ENCODE data around the gene FASTKD1. TPM values are rescaled to one million over a fixed set of nuclear protein-coding genes. Genes with fewer than 3 reads are reported as not detected.
A peak's percentile ranks its signal among the peaks of the same experiment; 100 is the strongest.
"Not testable (repeated sequence)": the region's sequence is repeated elsewhere in the genome, so short reads cannot be mapped to it uniquely, and the experiment has no call there.

FASTKD1 gene
- total and polyA plus RNA-seq, 4 experiments from 2014 or later, result 12.4 to 31.8 (median 21.6) TPM

- peak overlapping the region in 5 of 7 donors; percentile 87 to 97 (median 95) for H3K27ac Mint-ChIP-seq
- DNase-seq, result no peak
- Histone ChIP-seq H3K27me3 (ENCODE audit: insufficient read depth, low read length) (no peaks in the 10 kb centered on the region), H3K4me3 (ENCODE audit: low read length in 2 of 2) (peak overlapping the region; percentile 38 to 80), H3K9me3 (ENCODE audit: control insufficient read depth in 1 of 2, low read length in 2 of 2) (no peaks in the 10 kb centered on the region), H3K36me3 (ENCODE audit: insufficient read depth, low read length) (no peaks in the 10 kb centered on the region), H3K27ac (ENCODE audit: low read depth, low read length) (peak overlapping the region; percentile 82), H3K4me1 (ENCODE audit: insufficient read depth, low read length) (peaks cover 12% of the 10 kb centered on the region)
- H3K4me1 Mint-ChIP-seq, result peaks cover 14 to 32% (median 25%) of the 10 kb centered on the region in 4 donors
- CTCF ChIA-PET (ENCODE audit: partially characterized antibody), result interaction anchor here (0.9 to 1.9 kb wide), 5 partner anchors 10 to 252 kb away, joined by 3 to 10 read pairs (median 5); partner anchors contain the start of genes METTL5 and PPIG
- peaks cover 2 to 3% of the 10 kb centered on the region in 2 donors for H3K27me3 Mint-ChIP-seq
- H3K36me3 Mint-ChIP-seq, result peaks cover 3 to 11% of the 10 kb centered on the region in 2 donors
- peak overlapping the region; percentile 95 to 99 (median 97) for H3K4me3 Mint-ChIP-seq
- H3K9me3 Mint-ChIP-seq, result no peaks in the 10 kb centered on the region
- intact Hi-C loops (cut with micrococcal nuclease), result loop anchor here (1.0 to 5.0 kb wide), 6 partner anchors 12 to 255 kb away; partner anchors contain the start of genes BBS5, CFAP210, PHOSPHO2 and PPIG
- POLR2A ChIA-PET (ENCODE audit: partially characterized antibody), result interaction anchor here (0.9 to 4.0 kb wide), 6 partner anchors 10 to 226 kb away, joined by 3 to 41 read pairs (median 4); partner anchors contain the start of genes BBS5, PPIG and SSB
Measured at GRCh38 chr2:169572821-169573159, 875 bp downstream of the FASTKD1 start.

- DNase-seq, result no peak
- no peak overlapping the region for H3K27ac ChIP-seq (ENCODE audit: low read depth, low read length)
- Mint-ChIP-seq H3K27ac (no peak overlapping the region), H3K4me1 (peaks cover 14 to 32% (median 25%) of the 10 kb centered on the region in 4 donors), H3K4me3 (no peak overlapping the region), H3K36me3 (peaks cover 3 to 14% of the 10 kb centered on the region in 2 donors), H3K9me3 (no peaks in the 10 kb centered on the region), H3K27me3 (no peaks in the 10 kb centered on the region)
- POLR2A ChIA-PET (ENCODE audit: partially characterized antibody), result interaction anchor here (1.6 to 4.0 kb wide), 2 partner anchors 12 to 227 kb away, joined by 5 to 41 read pairs; partner anchors contain the start of genes PPIG and SSB
- intact Hi-C loops (cut with micrococcal nuclease), result loop anchor here (2.0 to 5.0 kb wide), 3 partner anchors 79 to 227 kb away; partner anchors contain the start of genes BBS5 and SSB
- peaks cover 12% of the 10 kb centered on the region for H3K4me1 ChIP-seq (ENCODE audit: insufficient read depth, low read length)
- no peaks in the 10 kb centered on the region for H3K27me3 ChIP-seq (ENCODE audit: insufficient read depth, low read length)
- CTCF ChIA-PET (ENCODE audit: partially characterized antibody), result interaction anchor here (1.3 to 1.5 kb wide), 2 partner anchors 12 to 252 kb away, joined by 5 to 6 read pairs; partner anchors contain the start of gene METTL5
- H3K36me3 ChIP-seq (ENCODE audit: insufficient read depth, low read length), result no peaks in the 10 kb centered on the region
- H3K4me3 ChIP-seq (ENCODE audit: low read length in 2 of 2), result no peak overlapping the region
- no peaks in the 10 kb centered on the region for H3K9me3 ChIP-seq (ENCODE audit: control insufficient read depth in 1 of 2, low read length in 2 of 2)
Measured at GRCh38 chr2:169572189-169572588, 1.5 kb downstream of the FASTKD1 start.

- Mint-ChIP-seq H3K27ac (no peak overlapping the region), H3K9me3 (no peaks in the 10 kb centered on the region), H3K4me3 (no peak overlapping the region), H3K4me1 (peaks cover 14 to 32% (median 25%) of the 10 kb centered on the region in 4 donors), H3K27me3 (no peaks in the 10 kb centered on the region), H3K36me3 (peaks cover 3 to 14% of the 10 kb centered on the region in 2 donors)
- DNase-seq, result no peak
- Histone ChIP-seq H3K4me3 (ENCODE audit: low read length in 2 of 2) (no peak overlapping the region), H3K9me3 (ENCODE audit: control insufficient read depth in 1 of 2, low read length in 2 of 2) (no peaks in the 10 kb centered on the region), H3K27ac (ENCODE audit: low read depth, low read length) (no peak overlapping the region), H3K36me3 (ENCODE audit: insufficient read depth, low read length) (no peaks in the 10 kb centered on the region), H3K4me1 (ENCODE audit: insufficient read depth, low read length) (peaks cover 12% of the 10 kb centered on the region), H3K27me3 (ENCODE audit: insufficient read depth, low read length) (no peaks in the 10 kb centered on the region)
- POLR2A ChIA-PET (ENCODE audit: partially characterized antibody), result interaction anchor here (4.0 kb wide), 1 partner anchor 13 kb away, joined by 41 read pairs; the partner anchor contains the start of gene PPIG
- CTCF ChIA-PET (ENCODE audit: partially characterized antibody), result no interaction called here
- intact Hi-C loops (cut with micrococcal nuclease), result loop anchor here (5.0 kb wide), 1 partner anchor 94 kb away; the partner anchor contains the start of gene BBS5
Measured at GRCh38 chr2:169571571-169571970, 2.1 kb downstream of the FASTKD1 start.

GRCh38 chr2:169570752-169571151 is 2.9 kb downstream of the FASTKD1 start:
- H3K27ac Mint-ChIP-seq, result peak overlapping the region in 1 of 7 donors; percentile 66

GRCh38 chr2:169569948-169570347 is 3.7 kb downstream of the FASTKD1 start:
- DNase-seq, result no peak
- no peaks in the 10 kb centered on the region for H3K9me3 Mint-ChIP-seq
- Histone ChIP-seq H3K27me3 (ENCODE audit: insufficient read depth, low read length) (no peaks in the 10 kb centered on the region), H3K4me1 (ENCODE audit: insufficient read depth, low read length) (peaks cover 12% of the 10 kb centered on the region), H3K4me3 (ENCODE audit: low read length in 2 of 2) (no peak overlapping the region), H3K27ac (ENCODE audit: low read depth, low read length) (no peak overlapping the region), H3K9me3 (ENCODE audit: control insufficient read depth in 1 of 2, low read length in 2 of 2) (no peaks in the 10 kb centered on the region), H3K36me3 (ENCODE audit: insufficient read depth, low read length) (peaks cover 3% of the 10 kb centered on the region)
- peaks cover 7 to 14% of the 10 kb centered on the region in 2 donors for H3K36me3 Mint-ChIP-seq
- H3K27ac Mint-ChIP-seq, result no peak overlapping the region
- peaks cover 14 to 32% (median 25%) of the 10 kb centered on the region in 4 donors for H3K4me1 Mint-ChIP-seq
- H3K27me3 Mint-ChIP-seq, result no peaks in the 10 kb centered on the region
- ChIA-PET POLR2A (ENCODE audit: partially characterized antibody) (no interaction called here), CTCF (ENCODE audit: partially characterized antibody) (no interaction called here)
- intact Hi-C loops (cut with micrococcal nuclease), result loop anchor here (5.0 kb wide), 1 partner anchor 93 kb away; the partner anchor contains the start of gene BBS5
- H3K4me3 Mint-ChIP-seq, result no peak overlapping the region

More at GRCh38 chr2:169570752-169571151, 2.9 kb downstream of the FASTKD1 start:
- intact Hi-C loops (cut with micrococcal nuclease), result loop anchor here (5.0 kb wide), 1 partner anchor 93 kb away; the partner anchor contains the start of gene BBS5
- H3K27ac ChIP-seq (ENCODE audit: low read depth, low read length); DNase-seq; H3K4me3 Mint-ChIP-seq; H3K36me3 ChIP-seq (ENCODE audit: insufficient read depth, low read length); H3K9me3 Mint-ChIP-seq; H3K9me3 ChIP-seq (ENCODE audit: control insufficient read depth in 1 of 2, low read length in 2 of 2); H3K27me3 Mint-ChIP-seq; CTCF ChIA-PET (ENCODE audit: partially characterized antibody); H3K4me3 ChIP-seq (ENCODE audit: low read length in 2 of 2); POLR2A ChIA-PET (ENCODE audit: partially characterized antibody); H3K27me3 ChIP-seq (ENCODE audit: insufficient read depth, low read length): not testable (repeated sequence)
- H3K4me1 ChIP-seq (ENCODE audit: insufficient read depth, low read length), result peaks cover 12% of the 10 kb centered on the region
- peaks cover 6 to 14% of the 10 kb centered on the region in 2 donors for H3K36me3 Mint-ChIP-seq
- peaks cover 14 to 32% (median 25%) of the 10 kb centered on the region in 4 donors for H3K4me1 Mint-ChIP-seq

GRCh38 chr2:169565686-169566085 is 8.0 kb downstream of the FASTKD1 start:
- no peaks in the 10 kb centered on the region for H3K9me3 ChIP-seq (ENCODE audit: control insufficient read depth in 1 of 2, low read length in 2 of 2)
- H3K27me3 ChIP-seq (ENCODE audit: insufficient read depth, low read length), result no peaks in the 10 kb centered on the region
- no peaks in the 10 kb centered on the region for H3K4me1 ChIP-seq (ENCODE audit: insufficient read depth, low read length)
- no peak overlapping the region for H3K27ac ChIP-seq (ENCODE audit: low read depth, low read length)
- H3K4me3 ChIP-seq (ENCODE audit: low read length in 2 of 2), result no peak overlapping the region
- DNase-seq, result no peak
- Mint-ChIP-seq H3K4me1 (peaks cover 4 to 10% (median 9%) of the 10 kb centered on the region in 4 donors), H3K9me3 (peaks cover 0 to 10% (median 0%) of the 10 kb centered on the region in 8 donors), H3K27me3 (no peaks in the 10 kb centered on the region), H3K27ac (no peak overlapping the region), H3K4me3 (no peak overlapping the region), H3K36me3 (peaks cover 20 to 22% of the 10 kb centered on the region in 2 donors)
- intact Hi-C loops (cut with micrococcal nuclease), result no loop called here
- ChIA-PET CTCF (ENCODE audit: partially characterized antibody) (no interaction called here), POLR2A (ENCODE audit: partially characterized antibody) (interaction anchor here (1.7 kb wide), 1 partner anchor 19 kb away, joined by 9 read pairs; the partner anchor contains the start of gene PPIG)
- peaks cover 3% of the 10 kb centered on the region for H3K36me3 ChIP-seq (ENCODE audit: insufficient read depth, low read length)

- H3K9me3 Mint-ChIP-seq, result peaks cover 0 to 10% (median 0%) of the 10 kb centered on the region in 8 donors
- CTCF ChIA-PET (ENCODE audit: partially characterized antibody), result no interaction called here
- no peaks in the 10 kb centered on the region for H3K9me3 ChIP-seq (ENCODE audit: control insufficient read depth in 1 of 2, low read length in 2 of 2)
- intact Hi-C loops (cut with micrococcal nuclease), result no loop called here
- H3K4me1 Mint-ChIP-seq, result peaks cover 0 to 1% (median 0%) of the 10 kb centered on the region in 4 donors
- peaks cover 3% of the 10 kb centered on the region for H3K36me3 ChIP-seq (ENCODE audit: insufficient read depth, low read length)
- H3K4me3 Mint-ChIP-seq, result no peak overlapping the region
- POLR2A ChIA-PET (ENCODE audit: partially characterized antibody), result interaction anchor here (0.6 to 1.9 kb wide), 5 partner anchors 11 to 98 kb away, joined by 3 to 13 read pairs (median 5); partner anchors contain the start of genes FASTKD1 and PPIG
- H3K27ac ChIP-seq (ENCODE audit: low read depth, low read length), result no peak overlapping the region
- no peaks in the 10 kb centered on the region for H3K27me3 Mint-ChIP-seq
- H3K27me3 ChIP-seq (ENCODE audit: insufficient read depth, low read length), result no peaks in the 10 kb centered on the region
- peak overlapping the region in 5 of 7 donors; percentile 11 to 78 (median 55) for H3K27ac Mint-ChIP-seq
- no peak overlapping the region for H3K4me3 ChIP-seq (ENCODE audit: low read length in 2 of 2)
- no peak for DNase-seq
- H3K36me3 Mint-ChIP-seq, result peaks cover 21% of the 10 kb centered on the region in 2 donors
- no peaks in the 10 kb centered on the region for H3K4me1 ChIP-seq (ENCODE audit: insufficient read depth, low read length)
Measured at GRCh38 chr2:169562519-169562918, 11.1 kb downstream of the FASTKD1 start.

All from CD4-positive, alpha-beta memory T cell (primary cell).